Endothelial cell of umbilical vein (primary cell): Measurements from ENCODE around the gene ASAP2. TPM values are rescaled to one million over a fixed set of nuclear protein-coding genes. Genes with fewer than 3 reads are reported as not detected.

Experiments used
- BruUV-seq: library from RNA; stranded (reverse); fragments of 400-500 nt; replicated peaks from 2 replicates; lab custom pipeline; 2021; lab: Mats Ljungman, UMichigan
- CTCF ChIA-PET: fragments of 300-600, 350-600 bp; sonication (Branson Sonifier 250); formaldehyde crosslinking; loops from one replicate; lab custom pipeline; 2021; ENCODE audit warnings: antibody characterized with exemption, inconsistent platforms; lab: Charles Lee
- POLR2A ChIA-PET: fragments of 300-600, 350-600 bp; sonication (Branson Sonifier 250); formaldehyde crosslinking; loops from one replicate; lab custom pipeline; 2021; ENCODE audit warnings: antibody characterized with exemption, inconsistent platforms; lab: Charles Lee
- DNase-seq: peaks from one replicate; pipeline ENCODE4 v3.0.0-alpha.2; 2011; ENCODE audit warnings: low read depth, low spot score
- FAIRE-seq: peaks from 2 replicates; lab custom pipeline; 2011; peaks lifted over from hg19 to GRCh38; lab: Jason Lieb, UNC
- H2AFZ ChIP-seq: 2 replicates; pipeline ENCODE4 v1.6.0; 2012; ENCODE audit warnings: low read depth, low read length, control low read depth, inconsistent platforms
- H3K27ac ChIP-seq: 2 replicates; pipeline ENCODE4 v1.5.1; 2011; ENCODE audit warnings: low read depth, mild to moderate bottlenecking, control low read depth, low read length, moderate library complexity; ENCODE audit not compliant: insufficient read depth
- H3K27me3 ChIP-seq, 2 experiments: 2 replicates each; pipeline versions ENCODE4 v1.6.0 to v1.6.1; 2011; ENCODE audit warnings: low read length in 2 of 2, mixed read lengths in 1 of 2; ENCODE audit not compliant: control insufficient read depth in 2 of 2, insufficient read depth in 2 of 2
- H3K36me3 ChIP-seq, 2 experiments: 2 replicates in 1 of 2; 3 replicates in 1 of 2; pipeline ENCODE4 v1.5.1; 2011; ENCODE audit warnings: low read length in 2 of 2, mild to moderate bottlenecking in 1 of 2, moderate library complexity in 1 of 2; ENCODE audit not compliant: control insufficient read depth in 2 of 2, insufficient read depth in 2 of 2; ENCODE audit errors: extremely low read depth in 1 of 2
- H3K4me1 ChIP-seq: 3 replicates; pipeline ENCODE4 v1.5.1; 2011; ENCODE audit warnings: mild to moderate bottlenecking, low read length; ENCODE audit not compliant: control insufficient read depth, insufficient read depth; ENCODE audit errors: extremely low read depth
- H3K4me2 ChIP-seq: 2 replicates; pipeline ENCODE4 v1.6.1; 2011; ENCODE audit warnings: low read length, control low read depth, mixed read lengths; ENCODE audit not compliant: insufficient read depth
- H3K4me3 ChIP-seq, 3 experiments: fragments of 200-600 bp in 1 of 3; sonication (generic), shearing (Covaris generic) in 1 of 3; replicated peaks in 1 of 3; 2 replicates each; pipeline ENCODE4 v1.5.1; 2011 to 2016; ENCODE audit warnings: control low read depth in 3 of 3, low read length in 3 of 3, mild to moderate bottlenecking in 2 of 3, inconsistent platforms in 1 of 3, low read depth in 1 of 3, moderate library complexity in 1 of 3; ENCODE audit not compliant: insufficient read depth in 1 of 3
- H3K79me2 ChIP-seq: 2 replicates; pipeline ENCODE4 v1.6.0; 2012; ENCODE audit warnings: low read length, inconsistent platforms; ENCODE audit not compliant: control insufficient read depth, insufficient read depth
- H3K9ac ChIP-seq: replicated peaks from 2 replicates; pipeline ENCODE3; 2011; ENCODE audit warnings: low read length, control low read depth; ENCODE audit not compliant: insufficient read depth; ENCODE audit errors: extremely low read depth
- H3K9me1 ChIP-seq: replicated peaks from 3 replicates; pipeline ENCODE4 v1.6.0; 2011; ENCODE audit warnings: mild to moderate bottlenecking, low read length; ENCODE audit not compliant: control insufficient read depth, insufficient read depth; ENCODE audit errors: extremely low read depth
- H3K9me3 ChIP-seq: replicated peaks from 2 replicates; pipeline ENCODE4 v1.5.1; 2012; ENCODE audit warnings: low read length, inconsistent platforms; ENCODE audit not compliant: control insufficient read depth, insufficient read depth
- H4K20me1 ChIP-seq: replicated peaks from 2 replicates; pipeline ENCODE3; 2011; ENCODE audit warnings: mild to moderate bottlenecking, low read length; ENCODE audit not compliant: control insufficient read depth, insufficient read depth; ENCODE audit errors: extremely low read depth
- CTCF ChIP-seq, 2 donors: IDR thresholded peaks; 1 replicate in 1 of 2; 2 replicates in 1 of 2; pipeline ENCODE4 v1.5.1; 2011; ENCODE audit warnings: low read length in 2 of 2, mild to moderate bottlenecking in 2 of 2, moderate library complexity in 2 of 2, control low read depth in 1 of 2, inconsistent platforms in 1 of 2, low read depth in 1 of 2; ENCODE audit not compliant: insufficient read depth in 1 of 2; ENCODE audit errors: extremely low read depth in 1 of 2
- EZH2 ChIP-seq: IDR thresholded peaks from 2 replicates; pipeline ENCODE4 v1.6.1; 2012; ENCODE audit warnings: borderline replicate concordance, low read depth, mild to moderate bottlenecking, moderate library complexity, low read length, inconsistent platforms; ENCODE audit not compliant: severe bottlenecking
- FOS ChIP-seq: IDR thresholded peaks from 2 replicates; pipeline ENCODE4 v1.6.1; 2011; ENCODE audit warnings: mild to moderate bottlenecking, low read length, moderate library complexity, borderline replicate concordance; ENCODE audit not compliant: insufficient read depth
- GATA2 ChIP-seq: IDR thresholded peaks from 2 replicates; pipeline ENCODE4 v1.7.0; 2011; ENCODE audit warnings: low read depth, mild to moderate bottlenecking, moderate library complexity, mixed read lengths, low read length; ENCODE audit not compliant: insufficient read length, insufficient read depth
- JUN ChIP-seq: IDR thresholded peaks from 2 replicates; pipeline ENCODE4 v1.6.1; 2011; ENCODE audit warnings: borderline replicate concordance, low read depth; ENCODE audit not compliant: insufficient read length, insufficient read depth
- MYC ChIP-seq: IDR thresholded peaks from one replicate; pipeline ENCODE4 v1.6.1; 2011; ENCODE audit warnings: mild to moderate bottlenecking, low read depth, low read length
- POLR2A ChIP-seq: IDR thresholded peaks from 2 replicates; pipeline ENCODE4 v1.6.1; 2012; ENCODE audit warnings: low read depth, mild to moderate bottlenecking, control low read depth, low read length
- POLR2AphosphoS5 ChIP-seq: IDR thresholded peaks from 2 replicates; pipeline ENCODE4 v1.6.1; 2012; ENCODE audit warnings: low read depth, mild to moderate bottlenecking, control low read depth, low read length, moderate library complexity; ENCODE audit not compliant: insufficient read depth
- dilution Hi-C: fragments of 300-500 bp; cut with MboI; formaldehyde crosslinking; loops from one replicate; pipeline ENCODE4 v1.15.0; 2019; ENCODE audit warnings: low sequenced_read_pairs; ENCODE audit not compliant: extremely low pct_ligation_motif_present
- intact Hi-C: fragments of 100-400 bp; cut with micrococcal nuclease; formaldehyde crosslinking; loops from one replicate; pipeline ENCODE4 v1.10.0; 2022
- polyA plus RNA-seq, 4 experiments: library from polyadenylated mRNA; depleted of rRNA in 3 of 4; stranded (reverse) in 3 of 4; unstranded in 1 of 4; fragments of >200 nt; gene quantifications; 2 replicates each; pipeline versions ENCODE4 v1.2.1 to v1.2.3, GENCODE V29; 2011 to 2012; ENCODE audit warnings: missing spikeins in 1 of 4
- total RNA-seq: library from RNA; stranded (reverse); gene quantifications from 2 replicates; pipeline ENCODE4 v1.2.3, GENCODE V29; 2021
- TF ChIP-seq, protein P1 (sequence below): IDR thresholded peaks from 2 replicates; pipeline ENCODE4 v1.6.1; 2011; ENCODE audit not compliant: insufficient read depth, insufficient read length

The ASAP2 gene
- total and polyA plus RNA-seq, 2 donors (not counting 3 experiments of a cell fraction or from before 2014, with no cell fraction given) = 31.1 to 79.2 TPM

GRCh38 chr2:9332136-9332852, 125.7 kb downstream of the ASAP2 start:
- ChIA-PET CTCF (interaction anchor here (1.0 to 3.5 kb wide), 3 partner anchors 123 to 189 kb away, joined by 3 to 54 read pairs (median 4); no protein-coding TSS in a partner anchor), POLR2A (no interaction called here)
- no peak overlapping the region for H3K4me3 ChIP-seq
- no TSS peak for BruUV-seq
- H3K79me2 ChIP-seq = peaks cover 4% of the 10 kb centered on the region
- peaks cover 24% of the 10 kb centered on the region for H3K4me1 ChIP-seq
- H3K27me3 ChIP-seq = no peaks in the 10 kb centered on the region
- H3K9me3 ChIP-seq = no peaks in the 10 kb centered on the region
- dilution Hi-C loops (no loop called here), intact Hi-C loops (loop anchor here (2.0 kb wide), 1 partner anchor 45 kb away; no protein-coding TSS in a partner anchor)
- TF ChIP-seq MYC = no peak
- TF ChIP-seq JUN = no peak
- TF ChIP-seq EZH2 = no peak
- TF ChIP-seq FOS = no peak
- no peak for TF ChIP-seq POLR2AphosphoS5
- TF ChIP-seq, protein P1, sequence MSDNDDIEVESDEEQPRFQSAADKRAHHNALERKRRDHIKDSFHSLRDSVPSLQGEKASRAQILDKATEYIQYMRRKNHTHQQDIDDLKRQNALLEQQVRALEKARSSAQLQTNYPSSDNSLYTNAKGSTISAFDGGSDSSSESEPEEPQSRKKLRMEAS = no peak
- TF ChIP-seq POLR2A = no peak
- no peak for TF ChIP-seq GATA2
- TF ChIP-seq CTCF (IDR thresholded peaks at IDR 0.05; ENCODE audit: extremely low read depth in 1 of 2, insufficient read depth in 1 of 2, low read depth in 1 of 2, low read length in 2 of 2) = no peak
- H3K27ac ChIP-seq = no peak overlapping the region
- no peaks in the 10 kb centered on the region for H4K20me1 ChIP-seq
- DNase-seq (no peak), FAIRE-seq (no peak)
- no peaks in the 10 kb centered on the region for H3K9me1 ChIP-seq
- no peak overlapping the region for H3K9ac ChIP-seq
- H3K36me3 ChIP-seq = peaks cover 17% of the 10 kb centered on the region in 2 experiments
- no peak overlapping the region for H3K4me2 ChIP-seq
- H2AFZ ChIP-seq = no peak overlapping the region
